Measurements from ENCODE around the gene MKLN1.
A peak's percentile ranks its signal among the peaks of the same experiment; 100 is the strongest.
"Not testable (repeated sequence)": the region's sequence is repeated elsewhere in the genome, so short reads cannot be mapped to it uniquely, and the experiment has no call there.

Gene MKLN1

GRCh38 chr7:131320603-131321002 lies 7.1 kb upstream of the MKLN1 start:
- no peak for DNase-seq

- DNase-seq: no peak
Observed at GRCh38 chr7:131321656-131322055, 6.0 kb upstream of the MKLN1 start.

- DNase-seq: no peak
Observed at GRCh38 chr7:131322061-131322460, 5.6 kb upstream of the MKLN1 start.

GRCh38 chr7:131322861-131323260 lies 4.8 kb upstream of the MKLN1 start:
- DNase-seq: no peak

GRCh38 chr7:131325179-131325840 lies 2.4 kb upstream of the MKLN1 start:
- DNase-seq: no peak

- no peak for DNase-seq
Observed at GRCh38 chr7:131326576-131326975, 1.1 kb upstream of the MKLN1 start.

GRCh38 chr7:131327049-131327625 lies 539 bp upstream of the MKLN1 start:
- no peak for DNase-seq

- DNase-seq: peak in 1 of 2 experiments; percentile 60
Observed at GRCh38 chr7:131328377-131329175, 900 bp downstream of the MKLN1 start.

GRCh38 chr7:131329176-131329570 lies 1.5 kb downstream of the MKLN1 start:
- DNase-seq: no peak

GRCh38 chr7:131330299-131330698 lies 2.6 kb downstream of the MKLN1 start:
- no peak for DNase-seq

GRCh38 chr7:131331806-131332205 lies 4.1 kb downstream of the MKLN1 start:
- no peak for DNase-seq

- not testable (repeated sequence) for DNase-seq
Observed at GRCh38 chr7:131332729-131333128, 5.1 kb downstream of the MKLN1 start.

GRCh38 chr7:131335639-131336381 lies 8.1 kb downstream of the MKLN1 start:
- DNase-seq: no peak

GRCh38 chr7:131336956-131337355 lies 9.3 kb downstream of the MKLN1 start:
- DNase-seq: no peak

GRCh38 chr7:131338173-131338572 lies 10.5 kb downstream of the MKLN1 start:
- no peak for DNase-seq

GRCh38 chr7:131338691-131339390 lies 11.2 kb downstream of the MKLN1 start:
- no peak for DNase-seq

GRCh38 chr7:131341690-131342089 lies 14.0 kb downstream of the MKLN1 start:
- no peak for DNase-seq

GRCh38 chr7:131342864-131343442 lies 15.3 kb downstream of the MKLN1 start:
- no peak for DNase-seq

GRCh38 chr7:131346885-131347592 lies 19.4 kb downstream of the MKLN1 start:
- no peak for DNase-seq

GRCh38 chr7:131352032-131352431 lies 24.4 kb downstream of the MKLN1 start:
- no peak for DNase-seq

- no peak for DNase-seq
Observed at GRCh38 chr7:131354390-131354789, 26.7 kb downstream of the MKLN1 start.

Data from NCI-H187 (cell line).